LNCAP (cell line): Measurements from ENCODE around the gene KLHL13.

ENCODE experiments used
- TF ChIP-seq, protein P1 (sequence below): fragments of 450-650 bp; IDR thresholded peaks from 2 replicates; pipeline ENCODE4 v1.5.1; 2017; ENCODE audit warnings: mild to moderate bottlenecking

KLHL13 gene

GRCh38 chrX:118148737-118149136 lies 32.1 kb upstream of the KLHL13 start:
- TF ChIP-seq, protein P1, sequence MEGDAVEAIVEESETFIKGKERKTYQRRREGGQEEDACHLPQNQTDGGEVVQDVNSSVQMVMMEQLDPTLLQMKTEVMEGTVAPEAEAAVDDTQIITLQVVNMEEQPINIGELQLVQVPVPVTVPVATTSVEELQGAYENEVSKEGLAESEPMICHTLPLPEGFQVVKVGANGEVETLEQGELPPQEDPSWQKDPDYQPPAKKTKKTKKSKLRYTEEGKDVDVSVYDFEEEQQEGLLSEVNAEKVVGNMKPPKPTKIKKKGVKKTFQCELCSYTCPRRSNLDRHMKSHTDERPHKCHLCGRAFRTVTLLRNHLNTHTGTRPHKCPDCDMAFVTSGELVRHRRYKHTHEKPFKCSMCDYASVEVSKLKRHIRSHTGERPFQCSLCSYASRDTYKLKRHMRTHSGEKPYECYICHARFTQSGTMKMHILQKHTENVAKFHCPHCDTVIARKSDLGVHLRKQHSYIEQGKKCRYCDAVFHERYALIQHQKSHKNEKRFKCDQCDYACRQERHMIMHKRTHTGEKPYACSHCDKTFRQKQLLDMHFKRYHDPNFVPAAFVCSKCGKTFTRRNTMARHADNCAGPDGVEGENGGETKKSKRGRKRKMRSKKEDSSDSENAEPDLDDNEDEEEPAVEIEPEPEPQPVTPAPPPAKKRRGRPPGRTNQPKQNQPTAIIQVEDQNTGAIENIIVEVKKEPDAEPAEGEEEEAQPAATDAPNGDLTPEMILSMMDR = no peak

DNA sequence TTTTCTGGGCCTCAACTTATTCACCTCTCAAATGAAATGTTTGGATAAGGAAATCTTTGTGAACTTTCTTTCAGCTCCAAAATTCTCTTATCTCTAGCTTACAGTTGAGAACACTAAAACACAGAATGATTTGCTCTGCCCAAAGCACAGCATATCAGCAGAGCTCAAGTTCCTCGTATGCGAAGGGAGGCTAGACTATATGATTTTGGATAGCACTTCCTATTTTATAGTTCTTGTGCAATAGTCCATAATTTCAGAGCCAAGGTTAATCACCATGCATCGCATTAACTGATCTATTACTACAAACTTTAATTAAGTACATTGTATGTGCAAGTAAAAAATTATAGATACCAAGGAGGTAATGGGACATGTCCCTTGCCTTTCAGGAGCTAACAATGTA lies 27.0 kb upstream of the KLHL13 start:
- TF ChIP-seq, protein P1 = no peak

DNA sequence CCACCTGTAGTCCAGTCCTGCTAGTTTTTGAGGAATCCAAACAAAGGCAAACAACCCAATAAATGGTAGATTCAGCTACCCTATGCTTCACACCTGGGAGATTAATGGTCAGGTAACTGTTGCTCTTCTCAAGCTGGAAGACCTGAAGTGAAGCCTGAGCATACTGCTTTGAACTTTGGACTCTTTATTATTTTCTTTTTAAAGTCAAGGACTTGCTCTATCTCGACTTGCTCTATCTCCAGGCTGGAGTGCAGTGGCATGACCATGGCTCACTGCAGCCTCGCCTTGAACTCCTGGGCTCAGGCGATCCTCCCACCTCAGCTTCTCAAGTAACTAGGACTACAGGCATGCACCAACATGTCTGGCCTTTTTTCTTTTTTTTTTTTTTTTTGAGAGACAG lies 14.7 kb upstream of the KLHL13 start:
- TF ChIP-seq, protein P1 = no peak

DNA sequence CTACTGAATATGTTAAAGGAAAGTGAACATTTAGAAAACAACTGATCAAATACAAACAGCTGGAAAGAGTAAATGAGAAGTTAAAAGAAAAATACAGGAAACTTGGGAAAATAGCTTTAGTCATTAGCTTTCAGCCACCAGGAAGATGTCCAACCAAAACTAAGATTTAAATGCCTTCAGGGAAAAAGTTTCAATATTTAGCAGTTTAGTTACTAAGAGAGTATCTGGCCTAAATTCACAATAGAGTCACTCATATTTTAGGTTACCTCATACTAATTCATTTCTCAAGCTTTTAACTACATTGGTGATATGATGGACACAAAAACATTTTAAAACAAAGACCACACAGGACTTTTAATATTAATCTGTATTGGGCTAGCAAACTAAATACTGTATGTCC lies 13.1 kb upstream of the KLHL13 start:
- TF ChIP-seq, protein P1 = no peak

- TF ChIP-seq, protein P1 = no peak
Observed at GRCh38 chrX:118128724-118129123, 12.1 kb upstream of the KLHL13 start.

- TF ChIP-seq, protein P1 = no peak
Observed at GRCh38 chrX:118126286-118126685, 9.7 kb upstream of the KLHL13 start.

DNA sequence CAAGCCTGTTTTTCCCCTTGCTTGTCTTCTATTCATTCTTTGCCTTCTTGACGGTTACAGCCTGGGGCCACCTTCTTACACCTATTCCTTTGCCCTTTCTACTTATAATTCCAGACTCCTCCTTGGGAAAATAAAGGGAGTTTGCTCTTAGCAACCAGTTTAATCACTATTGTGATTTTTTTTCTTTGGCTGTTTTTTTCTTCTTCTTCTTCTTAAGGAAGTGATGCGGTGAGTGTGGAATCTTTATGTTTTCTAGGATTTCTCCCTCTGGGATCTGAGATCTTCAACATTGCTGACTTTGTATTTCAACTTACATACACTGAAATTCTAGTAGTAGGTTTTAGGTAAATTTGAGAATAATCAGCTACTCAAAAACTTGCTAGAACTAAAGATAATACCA lies 1.1 kb upstream of the KLHL13 start:
- TF ChIP-seq, protein P1 = no peak

- TF ChIP-seq, protein P1 = no peak
Observed at GRCh38 chrX:118115953-118116712, 477 bp downstream of the KLHL13 start.
